Measurements from ENCODE around the gene IFNAR1.
"Not testable (repeated sequence)": the region's sequence is repeated elsewhere in the genome, so short reads cannot be mapped to it uniquely, and the experiment has no call there.

- not testable (repeated sequence) for TF ChIP-seq POLR2A (IDR thresholded peaks at IDR 0.05; ENCODE audit: low read depth, low read length); POLR2AphosphoS5 (IDR thresholded peaks at IDR 0.05; ENCODE audit: low read depth, low read length); TAF1 (IDR thresholded peaks at IDR 0.05; ENCODE audit: borderline replicate concordance, low read depth, low read length)
These were observed 39.3 kb downstream of the IFNAR1 start for GRCh38 chr21:33363911-33364609.
